Measurements from ENCODE around the gene GAB4.

The GAB4 gene

GRCh38 chr22:16975155-16975885 lies 32.7 kb downstream of the GAB4 start:
- FAIRE-seq = no peak

DNA sequence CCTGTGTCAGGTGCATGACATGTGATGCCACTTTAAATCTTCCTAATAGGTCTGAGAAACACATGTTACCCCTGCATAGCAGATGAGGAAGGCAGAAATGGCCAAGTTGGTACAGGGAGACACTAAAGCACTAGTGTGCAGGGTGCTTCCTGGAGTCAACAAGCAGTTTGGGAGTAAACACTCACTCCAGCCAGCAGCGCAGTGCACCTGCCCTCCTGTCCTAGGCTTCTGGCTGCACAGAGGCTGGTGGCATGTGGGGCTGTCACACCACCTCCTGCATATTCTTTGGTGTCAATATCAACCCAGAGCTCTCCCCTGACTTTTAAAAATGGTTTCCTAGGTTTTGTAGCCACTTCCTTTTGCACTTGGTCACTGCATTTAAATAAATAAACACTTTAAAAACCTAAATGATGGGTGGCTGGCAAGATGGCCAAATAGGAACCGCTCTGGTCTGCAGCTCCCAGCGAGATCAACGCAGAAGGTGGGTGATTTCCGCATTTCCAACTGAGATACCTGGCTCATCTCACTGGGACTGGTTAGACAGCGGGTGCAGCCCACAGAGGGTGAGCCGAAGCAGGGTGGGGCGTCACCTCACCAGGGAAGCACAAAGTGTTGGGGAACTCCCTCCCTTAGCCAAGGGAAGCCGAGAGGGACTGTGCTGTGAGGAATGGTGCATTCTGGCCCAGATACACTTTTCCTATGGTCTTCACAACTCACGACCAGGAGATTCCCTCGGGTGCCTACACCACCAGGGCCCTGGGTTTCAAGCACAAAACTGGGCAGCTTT lies 33.5 kb downstream of the GAB4 start:
- no peak for FAIRE-seq

GRCh38 chr22:16973591-16974297 lies 34.3 kb downstream of the GAB4 start:
- FAIRE-seq = no peak

- FAIRE-seq = no peak
These were observed 35.7 kb downstream of the GAB4 start for GRCh38 chr22:16972311-16972710.

- FAIRE-seq = no peak
These were observed 37.6 kb downstream of the GAB4 start for GRCh38 chr22:16970446-16970845.

- FAIRE-seq = no peak
These were observed 38.3 kb downstream of the GAB4 start for GRCh38 chr22:16969508-16970327.

DNA sequence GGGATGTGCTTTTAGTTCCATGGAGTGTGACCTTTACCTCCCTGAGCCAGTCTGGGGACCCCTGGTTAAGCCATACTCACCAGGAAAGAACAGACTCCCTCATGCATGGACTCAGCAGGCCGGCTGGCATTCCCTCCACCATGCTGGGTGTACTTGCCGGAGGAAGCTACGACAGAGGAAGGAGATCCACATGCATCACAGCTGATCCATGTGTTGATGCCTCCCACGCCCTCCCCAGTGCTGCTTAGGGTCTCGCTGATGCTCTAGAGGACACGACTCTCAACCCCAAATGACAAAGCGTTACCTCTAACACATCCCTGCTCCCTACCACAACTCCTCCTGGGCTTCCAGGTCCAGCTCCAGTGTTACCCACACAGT lies 39.8 kb downstream of the GAB4 start:
- no peak for FAIRE-seq

DNA sequence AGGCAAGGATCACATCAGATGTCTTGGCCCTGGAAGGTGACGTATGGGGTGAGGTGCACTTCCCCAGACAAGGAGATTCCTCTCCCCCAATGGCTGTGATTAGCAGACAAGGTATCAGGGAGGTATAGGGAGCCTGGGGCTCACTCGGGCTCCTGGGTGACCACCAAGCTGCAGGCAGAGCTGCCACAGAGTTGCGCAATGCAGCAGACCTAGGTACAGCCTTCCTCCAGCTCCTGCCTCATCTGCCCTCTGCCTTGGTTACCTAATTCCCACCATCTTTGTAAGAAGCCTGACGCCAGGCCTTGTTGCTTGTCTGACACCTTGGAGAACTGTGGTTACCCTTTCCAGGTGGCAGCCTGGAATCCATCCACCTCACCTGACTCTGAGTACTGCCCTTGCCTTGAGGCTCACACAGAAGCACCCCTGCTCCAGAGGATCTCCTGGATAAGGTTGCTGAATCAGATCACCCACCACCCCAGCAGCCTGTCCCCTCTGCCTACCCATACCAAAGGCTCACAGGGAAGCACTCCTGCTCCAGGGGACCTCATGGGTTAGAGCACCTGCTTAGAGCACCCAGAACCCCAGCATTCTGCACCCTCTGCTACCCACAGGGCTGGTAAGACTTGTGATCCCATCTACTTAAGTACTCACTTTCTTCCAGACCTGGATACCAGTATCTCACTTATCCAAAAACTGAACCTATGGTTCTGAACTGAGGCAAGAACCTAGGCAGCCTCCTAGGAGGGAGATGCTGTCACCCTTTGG lies 40.4 kb downstream of the GAB4 start:
- no peak for FAIRE-seq

GRCh38 chr22:16966251-16966650 lies 41.8 kb downstream of the GAB4 start:
- no peak for FAIRE-seq

DNA sequence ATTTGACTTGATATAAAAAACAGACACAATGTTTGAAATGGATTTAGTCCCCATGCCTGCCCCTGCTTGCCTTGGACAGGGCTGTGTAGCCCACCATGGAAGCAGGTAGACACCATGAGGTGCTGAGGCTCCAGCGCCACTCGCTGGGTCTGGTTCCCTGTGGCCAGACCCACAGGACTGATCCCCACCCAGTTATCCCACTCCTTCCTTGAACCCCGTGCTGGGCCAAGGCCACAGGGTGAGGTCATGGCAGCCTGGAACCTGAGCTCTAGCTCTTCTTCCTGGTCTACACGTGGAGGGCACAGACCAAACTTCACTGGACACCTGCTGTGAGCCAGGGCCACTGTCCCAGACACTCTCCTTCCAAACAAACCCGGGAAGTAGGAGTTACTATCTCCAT lies 42.5 kb downstream of the GAB4 start:
- no peak for FAIRE-seq

DNA sequence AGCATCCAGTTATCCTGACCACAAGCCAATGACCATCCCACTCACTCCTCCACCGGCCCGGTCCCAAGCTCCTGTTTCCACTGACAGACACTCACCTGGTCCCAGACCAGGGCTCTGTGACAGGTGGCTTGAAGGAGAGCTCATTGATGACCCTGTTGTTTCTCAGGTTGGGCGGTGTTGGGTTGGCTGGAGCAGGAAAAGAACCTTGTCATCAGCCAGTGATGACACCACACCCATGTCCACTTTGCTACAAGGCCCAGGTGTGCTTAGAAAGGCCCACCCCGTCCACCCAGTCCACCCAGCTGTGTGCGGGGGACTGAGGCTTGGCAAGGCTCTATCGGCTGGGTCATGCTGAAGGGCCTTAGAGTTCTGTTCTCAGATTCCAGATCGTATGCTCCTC lies 42.9 kb downstream of the GAB4 start:
- FAIRE-seq = no peak

- FAIRE-seq = no peak
These were observed 43.7 kb downstream of the GAB4 start for GRCh38 chr22:16964366-16964765.

DNA sequence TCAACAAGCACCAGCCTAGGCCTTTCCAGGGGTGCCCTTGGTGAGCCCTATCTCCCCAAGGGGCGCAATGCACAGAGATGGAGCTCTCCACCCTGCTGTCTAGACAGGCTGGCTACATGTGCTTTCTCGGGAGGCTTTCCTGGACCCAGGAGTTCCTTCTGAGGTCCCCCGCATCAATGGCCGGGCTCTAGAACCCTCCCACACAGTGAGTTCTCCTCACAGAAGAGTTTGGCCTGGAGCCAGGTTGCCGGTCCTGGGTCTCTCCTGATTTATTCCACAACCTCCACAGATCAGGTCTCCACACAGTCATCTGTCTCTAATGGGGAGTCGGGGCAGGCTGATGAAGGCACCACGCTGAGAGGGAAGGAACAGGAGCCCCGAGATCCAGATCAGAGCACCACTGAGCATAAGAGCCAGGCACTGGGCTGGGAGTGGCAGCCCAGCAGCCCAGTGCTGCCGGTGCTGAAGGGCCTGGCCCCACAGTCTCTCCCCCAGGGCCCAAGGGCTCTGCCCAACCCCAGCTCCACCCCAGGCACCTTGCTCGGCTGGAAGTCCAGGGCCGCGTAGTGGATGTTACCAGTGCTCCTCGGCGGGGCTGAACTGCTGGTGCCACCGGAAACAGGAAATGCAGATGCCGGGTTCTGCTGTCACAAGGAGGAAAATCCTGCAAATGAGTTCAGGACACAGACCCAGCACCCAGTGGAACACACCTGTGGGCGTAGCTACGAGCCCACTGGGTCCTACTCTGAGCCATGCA lies 44.7 kb downstream of the GAB4 start:
- FAIRE-seq = no peak

DNA sequence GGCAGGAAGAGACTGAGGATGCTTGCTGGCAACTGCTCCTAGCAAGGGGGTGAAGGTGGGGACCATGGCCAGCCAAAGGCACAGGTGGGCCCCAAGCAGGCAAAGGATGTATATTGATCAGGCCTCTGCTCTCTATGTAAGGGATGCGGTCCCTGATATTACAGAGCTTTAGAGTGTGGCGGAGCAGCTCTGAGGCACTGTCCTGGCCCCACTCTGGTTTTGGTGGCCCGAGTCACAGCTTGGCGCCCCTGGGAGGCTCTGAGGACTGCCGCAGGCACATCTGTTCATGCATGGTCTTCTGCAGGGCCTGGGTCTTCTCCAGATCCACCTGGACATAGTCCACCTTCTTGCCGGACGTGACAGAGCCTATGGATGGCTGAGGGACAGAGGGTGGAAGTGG lies 45.5 kb downstream of the GAB4 start:
- no peak for FAIRE-seq

- FAIRE-seq = no peak
These were observed 46.4 kb downstream of the GAB4 start for GRCh38 chr22:16961477-16962186.

GRCh38 chr22:16960884-16961249 lies 47.2 kb downstream of the GAB4 start:
- no peak for FAIRE-seq

DNA sequence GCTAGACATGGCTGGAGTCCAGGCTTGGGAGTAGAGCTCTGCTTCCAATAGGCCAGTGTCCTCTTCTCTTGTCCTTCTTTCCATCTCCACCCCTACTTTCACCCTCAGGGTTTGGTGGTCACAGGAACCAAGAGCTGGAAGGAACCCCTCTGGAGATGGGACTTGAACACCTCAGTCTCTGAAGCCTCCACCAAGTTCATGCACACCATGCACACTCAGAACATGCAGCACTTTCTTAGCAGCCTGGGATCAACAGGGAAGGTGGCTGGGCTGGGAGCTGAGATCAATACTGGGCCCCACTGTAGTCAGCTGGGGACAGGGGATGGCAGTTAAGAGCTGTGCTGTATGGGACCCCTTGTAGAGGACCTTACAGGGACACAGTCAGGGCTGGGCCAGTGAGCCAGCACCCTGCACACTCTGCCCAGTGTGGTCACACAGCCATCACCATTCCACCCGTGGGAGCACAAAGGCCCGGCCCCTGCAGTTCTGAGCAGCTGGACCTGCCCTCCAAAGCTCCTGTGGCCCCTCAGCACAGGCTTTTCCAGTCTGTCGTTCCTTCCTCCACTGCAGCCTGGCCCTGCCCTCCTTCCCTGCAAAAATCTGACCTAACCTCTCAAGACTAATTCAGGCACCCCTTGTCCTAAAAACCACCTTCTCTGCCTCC lies 47.7 kb downstream of the GAB4 start:
- FAIRE-seq = no peak

- no peak for FAIRE-seq
These were observed 48.6 kb downstream of the GAB4 start for GRCh38 chr22:16959345-16959930.

GRCh38 chr22:16958475-16958874 lies 49.5 kb downstream of the GAB4 start:
- FAIRE-seq = no peak

DNA sequence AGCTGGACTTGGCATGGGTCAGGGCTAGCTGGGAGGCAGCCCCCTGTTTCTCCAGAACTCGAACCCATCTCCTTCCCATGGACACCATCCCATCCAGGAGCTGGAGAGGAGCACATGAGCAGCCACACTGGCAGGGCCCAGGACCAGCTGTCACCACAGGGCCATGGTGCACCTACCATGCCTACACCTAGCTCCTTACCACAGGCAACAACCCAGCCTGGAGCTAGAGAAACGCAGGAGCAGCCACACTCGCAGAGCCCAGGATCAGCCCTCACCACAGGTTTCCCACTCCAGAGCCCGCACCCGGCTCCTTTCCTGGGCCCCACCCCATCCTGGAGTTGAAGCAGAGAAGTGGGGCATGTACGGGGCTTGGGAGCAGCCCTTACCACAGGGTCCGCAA lies 50.2 kb downstream of the GAB4 start:
- FAIRE-seq = no peak

Data from islet of Langerhans (tissue), 1 donor.